ENCODE measurements around the gene NTM. TPM values are rescaled to one million over a fixed set of nuclear protein-coding genes. Genes with fewer than 3 reads are reported as not detected.

The NTM gene
- total RNA-seq, 1 experiment from 2014 or later, result 16.4 TPM

DNA sequence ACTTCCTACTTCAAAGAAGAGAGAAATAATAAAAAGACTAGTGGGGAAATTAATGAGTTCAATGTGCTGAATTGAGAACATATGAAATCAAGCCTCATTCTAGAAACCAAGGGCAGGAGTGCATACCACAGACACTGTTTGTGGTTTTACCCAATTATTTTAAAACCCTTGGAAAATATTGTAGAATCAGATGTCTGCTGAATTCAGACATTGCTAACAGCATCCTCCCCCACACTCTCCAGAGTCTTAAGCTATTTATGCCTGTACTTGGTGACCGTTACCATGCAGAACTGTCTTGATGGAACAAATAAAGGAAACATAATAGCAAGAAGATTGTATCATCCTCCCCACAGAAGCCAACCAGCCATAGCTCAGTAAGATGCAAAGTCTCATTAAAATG is 850.1 kb downstream of the NTM start:
- no peak for ATAC-seq
- H3K27me3 Mint-ChIP-seq (ENCODE audit: low read depth), result no peaks in the 10 kb centered on the region; the same call in 1 of the 2 replicates
- H3K9me3 Mint-ChIP-seq, result peaks cover 9% of the 10 kb centered on the region; the same call in 1 of the 2 replicates
- CTCF ChIA-PET, result no interaction called here
- no peak overlapping the region for H3K27ac Mint-ChIP-seq
- H3K36me3 Mint-ChIP-seq, result no peaks in the 10 kb centered on the region
- DNase-seq (ENCODE audit: low spot score), result no peak
- TF ChIP-seq, protein P1, sequence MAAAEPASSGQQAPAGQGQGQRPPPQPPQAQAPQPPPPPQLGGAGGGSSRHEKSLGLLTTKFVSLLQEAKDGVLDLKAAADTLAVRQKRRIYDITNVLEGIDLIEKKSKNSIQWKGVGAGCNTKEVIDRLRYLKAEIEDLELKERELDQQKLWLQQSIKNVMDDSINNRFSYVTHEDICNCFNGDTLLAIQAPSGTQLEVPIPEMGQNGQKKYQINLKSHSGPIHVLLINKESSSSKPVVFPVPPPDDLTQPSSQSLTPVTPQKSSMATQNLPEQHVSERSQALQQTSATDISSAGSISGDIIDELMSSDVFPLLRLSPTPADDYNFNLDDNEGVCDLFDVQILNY (CRISPR knock-in tag; IDR thresholded peaks at IDR 0.05), result no peak
- TF ChIP-seq NR2C2 (CRISPR knock-in tag; IDR thresholded peaks at IDR 0.05) (no peak), FOXJ3 (CRISPR knock-in tag; IDR thresholded peaks at IDR 0.05; ENCODE audit: borderline replicate concordance) (no peak), EMX1 (CRISPR knock-in tag; IDR thresholded peaks at IDR 0.05) (no peak), TCF7 (CRISPR knock-in tag; IDR thresholded peaks at IDR 0.05; ENCODE audit: low read depth) (no peak), MXD4 (CRISPR knock-in tag; IDR thresholded peaks at IDR 0.05; ENCODE audit: borderline replicate concordance) (no peak), NR1H2 (CRISPR knock-in tag; IDR thresholded peaks at IDR 0.05) (no peak), ELF4 (CRISPR knock-in tag; IDR thresholded peaks at IDR 0.05; ENCODE audit: low read depth) (no peak), ZNF219 (CRISPR knock-in tag; IDR thresholded peaks at IDR 0.05; ENCODE audit: borderline replicate concordance) (no peak), ZNF263 (CRISPR knock-in tag; IDR thresholded peaks at IDR 0.05; ENCODE audit: low read depth) (no peak), IRF2 (CRISPR knock-in tag; IDR thresholded peaks at IDR 0.05; ENCODE audit: borderline replicate concordance, low read depth) (no peak), MLX (CRISPR knock-in tag; IDR thresholded peaks at IDR 0.05) (no peak), FOXP1 (CRISPR knock-in tag; IDR thresholded peaks at IDR 0.05; ENCODE audit: borderline replicate concordance) (no peak), GRHL2 (CRISPR knock-in tag; IDR thresholded peaks at IDR 0.05; ENCODE audit: insufficient replicate concordance, severe bottlenecking) (no peak), TEAD1 (CRISPR knock-in tag; IDR thresholded peaks at IDR 0.05) (no peak), ZBTB43 (CRISPR knock-in tag; IDR thresholded peaks at IDR 0.05) (no peak)
- TF ChIP-seq, protein P2, sequence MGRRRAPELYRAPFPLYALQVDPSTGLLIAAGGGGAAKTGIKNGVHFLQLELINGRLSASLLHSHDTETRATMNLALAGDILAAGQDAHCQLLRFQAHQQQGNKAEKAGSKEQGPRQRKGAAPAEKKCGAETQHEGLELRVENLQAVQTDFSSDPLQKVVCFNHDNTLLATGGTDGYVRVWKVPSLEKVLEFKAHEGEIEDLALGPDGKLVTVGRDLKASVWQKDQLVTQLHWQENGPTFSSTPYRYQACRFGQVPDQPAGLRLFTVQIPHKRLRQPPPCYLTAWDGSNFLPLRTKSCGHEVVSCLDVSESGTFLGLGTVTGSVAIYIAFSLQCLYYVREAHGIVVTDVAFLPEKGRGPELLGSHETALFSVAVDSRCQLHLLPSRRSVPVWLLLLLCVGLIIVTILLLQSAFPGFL (CRISPR knock-in tag; IDR thresholded peaks at IDR 0.05; ENCODE audit: borderline replicate concordance), result no peak
- TF ChIP-seq, protein P3, sequence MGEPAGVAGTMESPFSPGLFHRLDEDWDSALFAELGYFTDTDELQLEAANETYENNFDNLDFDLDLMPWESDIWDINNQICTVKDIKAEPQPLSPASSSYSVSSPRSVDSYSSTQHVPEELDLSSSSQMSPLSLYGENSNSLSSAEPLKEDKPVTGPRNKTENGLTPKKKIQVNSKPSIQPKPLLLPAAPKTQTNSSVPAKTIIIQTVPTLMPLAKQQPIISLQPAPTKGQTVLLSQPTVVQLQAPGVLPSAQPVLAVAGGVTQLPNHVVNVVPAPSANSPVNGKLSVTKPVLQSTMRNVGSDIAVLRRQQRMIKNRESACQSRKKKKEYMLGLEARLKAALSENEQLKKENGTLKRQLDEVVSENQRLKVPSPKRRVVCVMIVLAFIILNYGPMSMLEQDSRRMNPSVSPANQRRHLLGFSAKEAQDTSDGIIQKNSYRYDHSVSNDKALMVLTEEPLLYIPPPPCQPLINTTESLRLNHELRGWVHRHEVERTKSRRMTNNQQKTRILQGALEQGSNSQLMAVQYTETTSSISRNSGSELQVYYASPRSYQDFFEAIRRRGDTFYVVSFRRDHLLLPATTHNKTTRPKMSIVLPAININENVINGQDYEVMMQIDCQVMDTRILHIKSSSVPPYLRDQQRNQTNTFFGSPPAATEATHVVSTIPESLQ (CRISPR knock-in tag; IDR thresholded peaks at IDR 0.05), result no peak
- TF ChIP-seq, protein P4, sequence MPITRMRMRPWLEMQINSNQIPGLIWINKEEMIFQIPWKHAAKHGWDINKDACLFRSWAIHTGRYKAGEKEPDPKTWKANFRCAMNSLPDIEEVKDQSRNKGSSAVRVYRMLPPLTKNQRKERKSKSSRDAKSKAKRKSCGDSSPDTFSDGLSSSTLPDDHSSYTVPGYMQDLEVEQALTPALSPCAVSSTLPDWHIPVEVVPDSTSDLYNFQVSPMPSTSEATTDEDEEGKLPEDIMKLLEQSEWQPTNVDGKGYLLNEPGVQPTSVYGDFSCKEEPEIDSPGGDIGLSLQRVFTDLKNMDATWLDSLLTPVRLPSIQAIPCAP (CRISPR knock-in tag; IDR thresholded peaks at IDR 0.05), result no peak
- POLR2A ChIA-PET, result no interaction called here
- no peaks in the 10 kb centered on the region for H3K4me1 Mint-ChIP-seq
- H3K4me3 Mint-ChIP-seq, result no peak overlapping the region

DNA sequence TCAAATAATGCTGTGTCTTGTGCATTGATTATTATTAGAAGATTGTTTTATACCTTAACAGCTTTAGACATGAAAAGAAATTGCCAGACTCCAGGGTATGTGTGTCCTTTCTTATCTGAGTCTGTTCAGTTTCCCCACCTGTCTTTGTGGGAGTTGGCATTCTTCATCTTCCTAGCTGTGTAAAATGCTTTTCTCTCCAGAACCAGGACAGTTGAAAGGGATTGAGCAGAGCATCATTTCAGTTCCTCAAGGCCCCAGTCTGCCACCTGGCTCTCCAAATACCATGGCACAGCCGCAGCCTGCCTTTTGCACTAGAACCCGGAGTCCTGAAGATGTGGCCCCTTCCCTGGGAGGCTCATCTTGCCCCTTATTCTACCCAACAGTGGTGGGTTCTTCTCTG is 851.9 kb downstream of the NTM start:
- peaks cover 9% of the 10 kb centered on the region for H3K9me3 Mint-ChIP-seq
- H3K27ac Mint-ChIP-seq, result no peak overlapping the region
- H3K36me3 Mint-ChIP-seq, result no peaks in the 10 kb centered on the region
- H3K27me3 Mint-ChIP-seq (ENCODE audit: low read depth), result no peaks in the 10 kb centered on the region; the same call in 1 of the 2 replicates
- H3K4me3 Mint-ChIP-seq, result no peak overlapping the region
- no peaks in the 10 kb centered on the region for H3K4me1 Mint-ChIP-seq
- ChIA-PET POLR2A (no interaction called here), CTCF (no interaction called here)
- ATAC-seq (no peak), DNase-seq (ENCODE audit: low spot score) (no peak)
- no peak for TF ChIP-seq ZNF425 (CRISPR knock-in tag; conservative IDR thresholded peaks at IDR 0.05)
- no peak for TF ChIP-seq MXD4 (CRISPR knock-in tag; IDR thresholded peaks at IDR 0.05; ENCODE audit: borderline replicate concordance)
- no peak for TF ChIP-seq MYBL2 (CRISPR knock-in tag; IDR thresholded peaks at IDR 0.05)
- TF ChIP-seq, protein P5, sequence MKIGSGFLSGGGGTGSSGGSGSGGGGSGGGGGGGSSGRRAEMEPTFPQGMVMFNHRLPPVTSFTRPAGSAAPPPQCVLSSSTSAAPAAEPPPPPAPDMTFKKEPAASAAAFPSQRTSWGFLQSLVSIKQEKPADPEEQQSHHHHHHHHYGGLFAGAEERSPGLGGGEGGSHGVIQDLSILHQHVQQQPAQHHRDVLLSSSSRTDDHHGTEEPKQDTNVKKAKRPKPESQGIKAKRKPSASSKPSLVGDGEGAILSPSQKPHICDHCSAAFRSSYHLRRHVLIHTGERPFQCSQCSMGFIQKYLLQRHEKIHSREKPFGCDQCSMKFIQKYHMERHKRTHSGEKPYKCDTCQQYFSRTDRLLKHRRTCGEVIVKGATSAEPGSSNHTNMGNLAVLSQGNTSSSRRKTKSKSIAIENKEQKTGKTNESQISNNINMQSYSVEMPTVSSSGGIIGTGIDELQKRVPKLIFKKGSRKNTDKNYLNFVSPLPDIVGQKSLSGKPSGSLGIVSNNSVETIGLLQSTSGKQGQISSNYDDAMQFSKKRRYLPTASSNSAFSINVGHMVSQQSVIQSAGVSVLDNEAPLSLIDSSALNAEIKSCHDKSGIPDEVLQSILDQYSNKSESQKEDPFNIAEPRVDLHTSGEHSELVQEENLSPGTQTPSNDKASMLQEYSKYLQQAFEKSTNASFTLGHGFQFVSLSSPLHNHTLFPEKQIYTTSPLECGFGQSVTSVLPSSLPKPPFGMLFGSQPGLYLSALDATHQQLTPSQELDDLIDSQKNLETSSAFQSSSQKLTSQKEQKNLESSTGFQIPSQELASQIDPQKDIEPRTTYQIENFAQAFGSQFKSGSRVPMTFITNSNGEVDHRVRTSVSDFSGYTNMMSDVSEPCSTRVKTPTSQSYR (CRISPR knock-in tag; IDR thresholded peaks at IDR 0.05), result no peak
